Measurements from ENCODE around the gene ZNF480.

ZNF480 gene

DNA sequence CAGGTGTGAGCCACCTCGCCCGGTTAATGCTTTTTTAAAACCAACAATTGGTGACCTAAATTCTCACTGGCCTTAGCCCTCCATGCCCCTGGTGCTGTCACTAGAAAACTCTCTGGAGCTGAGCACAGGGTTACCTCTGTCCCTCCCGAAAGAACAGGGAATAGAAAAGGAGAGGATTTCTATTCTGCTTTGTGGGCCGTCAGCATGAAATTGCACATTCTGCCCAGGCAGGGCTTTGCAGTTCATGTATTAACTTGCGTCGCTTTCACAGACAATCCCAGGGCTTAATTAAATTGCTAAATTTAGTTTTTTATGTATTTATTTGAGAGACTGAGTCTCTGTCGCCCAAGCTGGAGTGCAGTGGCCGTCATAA is 583 bp upstream of the ZNF480 start:
- no peak for DNase-seq (ENCODE audit: low read depth, low spot score)
- POLR2A ChIA-PET = no interaction called here
- TF ChIP-seq, protein P1, sequence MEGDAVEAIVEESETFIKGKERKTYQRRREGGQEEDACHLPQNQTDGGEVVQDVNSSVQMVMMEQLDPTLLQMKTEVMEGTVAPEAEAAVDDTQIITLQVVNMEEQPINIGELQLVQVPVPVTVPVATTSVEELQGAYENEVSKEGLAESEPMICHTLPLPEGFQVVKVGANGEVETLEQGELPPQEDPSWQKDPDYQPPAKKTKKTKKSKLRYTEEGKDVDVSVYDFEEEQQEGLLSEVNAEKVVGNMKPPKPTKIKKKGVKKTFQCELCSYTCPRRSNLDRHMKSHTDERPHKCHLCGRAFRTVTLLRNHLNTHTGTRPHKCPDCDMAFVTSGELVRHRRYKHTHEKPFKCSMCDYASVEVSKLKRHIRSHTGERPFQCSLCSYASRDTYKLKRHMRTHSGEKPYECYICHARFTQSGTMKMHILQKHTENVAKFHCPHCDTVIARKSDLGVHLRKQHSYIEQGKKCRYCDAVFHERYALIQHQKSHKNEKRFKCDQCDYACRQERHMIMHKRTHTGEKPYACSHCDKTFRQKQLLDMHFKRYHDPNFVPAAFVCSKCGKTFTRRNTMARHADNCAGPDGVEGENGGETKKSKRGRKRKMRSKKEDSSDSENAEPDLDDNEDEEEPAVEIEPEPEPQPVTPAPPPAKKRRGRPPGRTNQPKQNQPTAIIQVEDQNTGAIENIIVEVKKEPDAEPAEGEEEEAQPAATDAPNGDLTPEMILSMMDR (IDR thresholded peaks at IDR 0.05; ENCODE audit: insufficient read depth, low read length, missing control alignments) = no peak
- CTCF ChIA-PET = no interaction called here
- peak overlapping the region; percentile 66 for H3K4me3 ChIP-seq (ENCODE audit: low read depth, low read length)

DNA sequence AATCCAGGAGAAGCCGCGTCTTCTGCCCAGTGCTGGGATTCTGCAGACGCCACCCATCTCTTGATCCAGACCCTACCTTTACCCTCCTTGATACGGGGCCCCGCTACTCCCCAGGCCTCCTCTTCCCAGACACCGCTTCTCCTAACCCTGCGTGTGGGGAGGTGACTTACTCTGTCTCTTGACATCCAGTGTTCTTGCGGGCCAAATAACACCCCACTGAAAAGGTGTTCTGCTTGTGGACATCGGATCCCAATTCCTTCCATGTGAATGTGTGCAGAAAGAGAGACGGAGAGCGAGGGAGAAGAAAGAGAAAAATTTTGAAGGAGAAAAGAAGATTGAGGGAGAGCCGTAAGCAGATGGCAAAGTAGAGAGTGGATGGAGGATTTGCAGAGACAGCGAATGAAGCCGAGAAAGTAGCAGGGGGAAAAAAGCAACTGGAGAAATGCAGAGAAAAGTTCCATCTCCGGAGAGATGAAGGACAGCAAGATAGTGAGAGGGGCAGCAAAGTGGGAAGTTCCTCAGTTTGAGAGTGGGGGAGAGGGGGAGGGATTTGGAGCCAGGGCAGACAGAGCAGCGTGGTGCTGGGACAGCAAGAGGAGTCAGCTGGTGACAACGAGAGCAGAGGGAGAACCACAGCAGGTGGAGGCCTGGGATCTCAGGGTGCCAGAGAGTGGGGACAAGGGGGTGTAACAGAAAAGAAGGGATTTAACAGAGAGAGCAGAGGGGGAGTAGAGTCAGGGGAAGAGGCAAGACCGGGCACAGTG is 814 bp downstream of the ZNF480 start:
- ChIA-PET POLR2A (no interaction called here), CTCF (no interaction called here)
- no peak for DNase-seq (ENCODE audit: low read depth, low spot score)
- TF ChIP-seq, protein P1 (IDR thresholded peaks at IDR 0.05; ENCODE audit: insufficient read depth, low read length, missing control alignments) = no peak
- peak overlapping the region; percentile 94 for H3K4me3 ChIP-seq (ENCODE audit: low read depth, low read length)

DNA sequence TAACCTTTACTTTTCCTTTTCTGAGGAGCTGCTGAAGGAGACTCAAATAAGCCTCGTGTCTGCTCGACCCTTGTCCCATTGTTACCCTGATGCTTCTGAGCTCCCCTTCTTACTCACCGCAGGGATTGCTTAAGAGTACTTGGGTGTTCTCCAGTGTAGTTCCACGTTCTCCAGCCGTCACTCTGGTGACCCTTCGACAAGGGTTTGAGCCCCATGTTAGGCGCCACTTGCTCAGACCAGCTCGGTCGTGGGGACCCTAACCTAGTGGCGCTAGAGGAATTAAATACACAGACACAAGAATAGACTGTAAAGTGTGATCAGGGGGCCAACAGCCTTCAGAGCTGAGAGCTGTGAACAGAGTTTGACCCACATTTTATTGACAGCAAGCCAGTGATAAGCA is 10.3 kb downstream of the ZNF480 start:
- TF ChIP-seq, protein P1 (IDR thresholded peaks at IDR 0.05; ENCODE audit: insufficient read depth, low read length, missing control alignments) = no peak
- CTCF ChIA-PET = no interaction called here
- POLR2A ChIA-PET = interaction anchor here (0.5 kb wide), 1 partner anchor 817 kb away, joined by 7 read pairs; no protein-coding TSS in a partner anchor
- no peak for DNase-seq (ENCODE audit: low read depth, low spot score)
- H3K4me3 ChIP-seq (ENCODE audit: low read depth, low read length) = no peak overlapping the region

DNA sequence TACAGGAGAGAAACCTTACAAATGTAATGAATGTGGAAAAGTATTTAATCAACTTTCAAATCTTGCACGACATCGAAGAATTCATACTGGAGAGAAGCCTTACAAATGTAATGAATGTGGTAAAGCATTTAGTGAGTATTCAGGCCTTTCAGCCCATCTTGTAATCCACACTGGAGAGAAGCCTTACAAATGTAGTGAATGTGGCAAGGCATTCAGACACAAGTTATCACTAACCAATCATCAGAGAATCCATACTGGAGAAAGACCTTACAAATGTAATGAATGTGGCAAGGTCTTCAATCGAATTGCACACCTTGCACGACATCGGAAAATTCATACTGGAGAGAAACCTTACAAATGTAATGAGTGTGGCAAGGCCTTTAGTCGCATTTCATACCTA is 25.5 kb downstream of the ZNF480 start:
- POLR2A ChIA-PET = no interaction called here
- no peak overlapping the region for H3K4me3 ChIP-seq (ENCODE audit: low read depth, low read length)
- CTCF ChIA-PET = no interaction called here
- TF ChIP-seq, protein P1 (IDR thresholded peaks at IDR 0.05; ENCODE audit: insufficient read depth, low read length, missing control alignments) = no peak
- DNase-seq (ENCODE audit: low read depth, low spot score) = no peak

DNA sequence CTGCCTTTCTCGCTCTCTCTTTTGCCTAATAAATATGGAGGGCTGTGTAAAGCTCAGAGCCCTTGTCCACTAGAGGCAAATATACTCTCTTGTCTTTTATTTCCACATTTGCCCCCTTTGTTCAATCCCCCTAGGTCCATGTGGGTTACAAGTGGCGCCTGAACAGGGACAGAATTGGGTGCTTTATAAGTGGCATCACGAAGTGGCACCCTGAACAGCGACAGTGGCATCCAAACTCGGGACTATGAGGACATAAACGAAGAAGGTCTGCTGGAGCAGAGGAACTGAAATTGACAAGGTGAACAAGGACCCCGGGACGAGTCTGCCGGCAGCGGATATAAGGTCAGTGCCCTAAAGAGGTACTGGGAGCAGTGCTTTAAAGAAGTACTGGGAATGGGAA is 34.8 kb downstream of the ZNF480 start:
- TF ChIP-seq, protein P1 (IDR thresholded peaks at IDR 0.05; ENCODE audit: insufficient read depth, low read length, missing control alignments) = no peak
- ChIA-PET CTCF (no interaction called here), POLR2A (no interaction called here)
- DNase-seq (ENCODE audit: low read depth, low spot score) = no peak
- no peak overlapping the region for H3K4me3 ChIP-seq (ENCODE audit: low read depth, low read length)

DNA sequence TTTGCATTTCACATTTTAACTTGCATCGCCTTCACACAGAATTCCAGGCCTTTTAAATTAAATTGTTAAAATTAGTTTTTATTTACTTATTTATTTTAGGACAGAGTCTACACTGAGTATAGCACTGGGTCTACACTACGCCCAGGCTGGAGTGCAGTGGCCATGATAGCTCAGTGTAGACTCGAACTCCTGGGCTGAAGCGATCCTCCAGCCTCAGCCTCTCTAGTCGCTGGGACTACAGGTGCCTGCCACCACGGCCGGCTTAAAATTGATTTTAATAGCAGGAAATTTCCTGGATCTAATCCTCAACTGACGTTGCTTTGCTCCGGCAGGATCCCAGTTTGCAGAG is 38.8 kb downstream of the ZNF480 start:
- CTCF ChIA-PET = no interaction called here
- H3K4me3 ChIP-seq (ENCODE audit: low read depth, low read length) = peak overlapping the region; percentile 72
- DNase-seq (ENCODE audit: low read depth, low spot score) = no peak
- TF ChIP-seq, protein P1 (IDR thresholded peaks at IDR 0.05; ENCODE audit: insufficient read depth, low read length, missing control alignments) = no peak
- POLR2A ChIA-PET = no interaction called here
